ENCODE data around the gene RIMBP2. TPM values are rescaled to one million over a fixed set of nuclear protein-coding genes. Genes with fewer than 3 reads are reported as not detected.

The RIMBP2 gene
- total and polyA plus RNA-seq, 2 experiments from 2014 or later, result 0.31 to 0.37 TPM

- Histone ChIP-seq H3K27ac (ENCODE audit: low read depth) (no peak overlapping the region), H3F3A (replicated peaks; ENCODE audit: low read depth) (no peaks in the 10 kb centered on the region), H3K4me2 (no peak overlapping the region), H4K20me1 (replicated peaks; ENCODE audit: insufficient read depth) (no peaks in the 10 kb centered on the region), H3K4me3 (no peak overlapping the region), H3K36me3 (ENCODE audit: insufficient read depth) (no peaks in the 10 kb centered on the region), H3K79me2 (replicated peaks; ENCODE audit: insufficient read depth) (no peaks in the 10 kb centered on the region), H3K4me1 (ENCODE audit: insufficient read depth) (no peaks in the 10 kb centered on the region), H3K9me2 (ENCODE audit: insufficient read depth) (no peaks in the 10 kb centered on the region), H2AFZ (no peak overlapping the region), H3K27me3 (ENCODE audit: insufficient read depth) (no peaks in the 10 kb centered on the region)
- TF ChIP-seq EZH2 (IDR thresholded peaks at IDR 0.05; ENCODE audit: low read depth, unreplicated experiment) (no peak), CREB1 (CRISPR knock-in tag; IDR thresholded peaks at IDR 0.05; ENCODE audit: low read depth) (no peak), ZNF462 (CRISPR knock-in tag; IDR thresholded peaks at IDR 0.05) (no peak), JUNB (IDR thresholded peaks at IDR 0.05; ENCODE audit: unreplicated experiment) (no peak), POLR2AphosphoS5 (IDR thresholded peaks at IDR 0.05; ENCODE audit: low read depth) (no peak), NANOG (IDR thresholded peaks at IDR 0.05; ENCODE audit: borderline replicate concordance) (no peak)
- peaks cover 10% of the 10 kb centered on the region for H3K27me3 Mint-ChIP-seq (ENCODE audit: insufficient read depth, low read depth, poor library complexity)
- DNase-seq (ENCODE audit: low spot score) (no peak), ATAC-seq (no peak)
- H3K9me3 Mint-ChIP-seq, result peaks cover 88% of the 10 kb centered on the region
- H3K4me3 Mint-ChIP-seq, result no peak overlapping the region
- H3K4me1 Mint-ChIP-seq, result no peaks in the 10 kb centered on the region; the same call in 2 of the 3 replicates
- H3K36me3 Mint-ChIP-seq (ENCODE audit: low read depth), result peaks cover 25% of the 10 kb centered on the region
- H3K27ac Mint-ChIP-seq, result no peak overlapping the region
Measured at GRCh38 chr12:130405332-130405731, 310.8 kb downstream of the RIMBP2 start.

DNA sequence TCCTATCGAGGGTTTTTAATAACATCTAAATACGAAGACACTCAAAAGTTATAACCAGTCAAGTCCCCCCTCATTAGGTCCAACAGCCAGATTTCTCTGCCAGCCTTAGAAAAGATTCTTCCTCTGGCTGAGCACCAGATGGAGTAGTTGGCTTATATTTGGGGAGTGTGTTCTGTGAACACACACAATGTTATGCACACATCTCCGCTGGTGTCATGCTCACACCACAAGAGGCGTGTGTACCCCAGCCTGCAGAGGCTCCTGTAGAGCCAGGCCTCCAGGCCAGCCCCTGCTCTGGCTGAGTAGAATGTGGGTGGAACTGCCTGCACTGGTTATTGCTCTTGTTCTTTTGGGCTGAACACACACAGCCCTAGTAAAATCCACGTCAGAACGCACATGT is 314.4 kb downstream of the RIMBP2 start:
- Histone ChIP-seq H3K27me3 (ENCODE audit: insufficient read depth) (no peaks in the 10 kb centered on the region), H3K4me1 (ENCODE audit: insufficient read depth) (no peaks in the 10 kb centered on the region), H4K20me1 (replicated peaks; ENCODE audit: insufficient read depth) (no peaks in the 10 kb centered on the region), H3K36me3 (ENCODE audit: insufficient read depth) (no peaks in the 10 kb centered on the region), H3K4me2 (no peak overlapping the region), H3K9me2 (ENCODE audit: insufficient read depth) (no peaks in the 10 kb centered on the region), H3K4me3 (no peak overlapping the region), H3K79me2 (replicated peaks; ENCODE audit: insufficient read depth) (no peaks in the 10 kb centered on the region), H3F3A (replicated peaks; ENCODE audit: low read depth) (no peaks in the 10 kb centered on the region), H2AFZ (no peak overlapping the region), H3K27ac (ENCODE audit: low read depth) (no peak overlapping the region)
- H3K27me3 Mint-ChIP-seq (ENCODE audit: insufficient read depth, low read depth, poor library complexity), result peaks cover 10% of the 10 kb centered on the region
- no peak overlapping the region for H3K4me3 Mint-ChIP-seq
- H3K9me3 Mint-ChIP-seq, result peaks cover 87% of the 10 kb centered on the region
- TF ChIP-seq CTCF (conservative IDR thresholded peaks at IDR 0.05; ENCODE audit: low read depth in 2 of 2) (peak; percentile 23 to 45; a peak in 3 of 4 replicates), POLR2AphosphoS5 (IDR thresholded peaks at IDR 0.05; ENCODE audit: low read depth) (no peak), ZNF114 (CRISPR knock-in tag; IDR thresholded peaks at IDR 0.05) (no peak)
- ATAC-seq (no peak), DNase-seq (ENCODE audit: low spot score) (peak; percentile 21)
- peaks cover 30% of the 10 kb centered on the region for H3K36me3 Mint-ChIP-seq (ENCODE audit: low read depth)
- H3K27ac Mint-ChIP-seq, result no peak overlapping the region
- no peaks in the 10 kb centered on the region; the same call in 2 of the 3 replicates for H3K4me1 Mint-ChIP-seq
